DMS114 treated with DMSO at 0.1 percent for 48 hours (cell line): Measurements from ENCODE around the gene CFAP157.

Source experiments
- DNase-seq: peaks from one replicate; lab custom pipeline; 2025; ENCODE audit not compliant: unreplicated experiment; lab: John Stamatoyannopoulos, UW

The CFAP157 gene

DNA sequence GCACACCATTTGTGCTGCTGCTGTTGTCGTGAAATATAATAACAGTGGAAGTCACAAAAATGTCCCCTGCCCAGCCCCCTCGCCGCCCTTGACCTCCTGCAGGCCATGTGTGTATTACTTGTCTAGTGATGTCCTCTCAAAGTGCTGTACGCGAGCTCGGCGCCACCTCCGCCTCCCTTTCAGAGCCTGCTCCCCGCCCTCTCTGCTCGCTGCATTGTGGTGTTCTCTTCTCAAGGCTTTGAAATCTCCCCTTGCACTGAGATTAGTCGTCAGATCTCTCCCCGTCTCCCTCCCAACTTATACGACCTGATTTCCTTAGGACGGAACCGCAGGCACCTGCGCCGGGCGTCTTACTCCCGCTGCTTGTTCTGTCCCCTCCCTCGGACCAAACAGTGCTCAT, 14.7 kb upstream of the CFAP157 start:
- no peak for DNase-seq

DNA sequence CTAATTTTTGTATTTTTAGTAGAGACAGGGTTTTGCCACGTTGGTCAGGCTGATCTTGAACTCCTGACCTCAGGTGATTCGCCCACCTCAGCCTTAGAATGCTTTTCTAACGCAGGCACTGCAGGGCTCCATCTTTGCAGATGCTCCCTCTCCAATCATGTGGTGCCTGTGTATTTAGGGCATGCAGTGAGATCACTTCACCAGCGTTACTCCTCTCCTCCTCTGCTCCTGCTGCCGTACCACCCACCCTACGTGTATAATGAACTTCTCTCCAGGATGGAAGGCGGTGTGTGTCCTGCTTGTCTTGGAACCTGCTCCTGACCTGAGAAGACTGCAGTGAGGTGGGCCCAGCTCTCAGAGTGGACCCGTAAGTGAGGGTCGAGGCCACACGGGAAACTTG, 13.6 kb upstream of the CFAP157 start:
- no peak for DNase-seq

DNA sequence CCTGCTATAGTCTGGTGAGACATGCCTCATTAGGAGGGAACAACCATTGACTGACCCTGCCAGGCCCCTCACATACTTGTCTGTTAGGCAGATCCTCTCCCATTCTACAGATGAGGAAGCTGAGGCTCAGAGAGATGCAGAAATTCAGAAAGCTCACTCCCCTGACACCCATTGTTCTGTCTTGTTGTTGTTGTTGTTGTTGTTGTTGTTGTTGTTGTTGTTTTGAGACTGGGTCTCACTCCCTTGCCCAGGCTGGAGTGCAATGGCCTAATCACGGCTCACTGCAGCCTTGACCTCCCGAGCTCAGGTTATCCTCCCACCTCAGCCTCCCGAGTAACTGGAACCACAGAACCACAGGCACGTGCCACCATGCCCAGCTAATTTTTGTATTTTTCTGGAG, 13.1 kb upstream of the CFAP157 start:
- no peak for DNase-seq

DNA sequence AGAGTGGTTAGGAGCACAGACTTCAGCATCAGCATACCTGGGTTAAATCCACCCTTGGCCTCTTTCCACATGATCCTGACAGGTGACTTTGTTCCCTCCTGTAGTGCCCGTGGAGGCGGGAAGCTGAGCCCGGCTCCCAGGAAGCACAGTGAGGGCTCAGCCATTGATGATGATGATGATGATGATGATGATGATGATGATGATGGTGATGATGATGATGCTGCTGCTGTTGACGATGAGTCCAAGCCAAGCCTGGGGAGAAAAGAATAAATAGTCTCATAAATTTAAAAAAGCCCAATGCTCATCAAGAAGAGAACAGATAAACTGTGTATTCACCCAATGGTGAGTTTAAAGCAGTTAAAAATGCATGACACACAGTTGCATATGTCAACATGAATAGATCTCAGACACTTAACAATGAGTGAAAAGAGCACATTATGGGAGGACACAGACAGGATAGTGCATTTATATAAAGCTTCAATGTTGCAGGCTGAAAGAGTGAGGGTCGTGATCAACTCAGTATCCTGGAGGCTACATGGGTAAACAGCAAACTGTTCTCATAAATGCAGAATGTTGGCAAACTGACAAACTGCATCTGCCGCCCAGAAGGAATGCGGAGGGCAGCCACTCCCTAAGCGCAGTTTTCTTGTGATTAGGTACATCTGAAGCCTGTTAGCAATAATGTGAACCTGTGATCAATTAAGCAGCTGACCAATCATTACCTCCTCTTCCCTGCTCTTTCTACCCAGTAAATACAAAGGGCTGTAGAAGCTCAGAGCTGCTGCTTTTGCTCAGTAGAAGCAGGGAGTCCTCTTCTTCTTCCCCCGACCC, 11.7 kb upstream of the CFAP157 start:
- DNase-seq, result no peak

DNA sequence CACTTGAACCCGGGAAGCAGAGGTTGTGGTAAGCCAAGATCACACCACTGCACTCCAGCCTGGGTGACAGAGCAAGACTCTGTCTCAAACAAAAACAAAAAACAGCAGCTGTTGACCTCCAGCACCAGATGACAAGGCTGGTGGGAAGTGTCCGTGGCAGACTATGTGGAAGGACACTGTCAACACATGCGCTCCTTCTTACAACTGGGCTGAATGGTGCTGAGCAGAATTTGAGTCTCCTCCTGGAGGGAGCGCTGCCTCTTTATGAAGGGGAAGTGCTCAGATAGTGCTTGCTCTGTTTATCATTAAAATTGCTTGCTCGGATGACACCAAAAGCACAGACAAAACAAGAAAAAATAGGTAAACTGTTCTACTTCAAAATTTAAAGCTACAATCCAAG, 9.2 kb upstream of the CFAP157 start:
- no peak for DNase-seq

DNA sequence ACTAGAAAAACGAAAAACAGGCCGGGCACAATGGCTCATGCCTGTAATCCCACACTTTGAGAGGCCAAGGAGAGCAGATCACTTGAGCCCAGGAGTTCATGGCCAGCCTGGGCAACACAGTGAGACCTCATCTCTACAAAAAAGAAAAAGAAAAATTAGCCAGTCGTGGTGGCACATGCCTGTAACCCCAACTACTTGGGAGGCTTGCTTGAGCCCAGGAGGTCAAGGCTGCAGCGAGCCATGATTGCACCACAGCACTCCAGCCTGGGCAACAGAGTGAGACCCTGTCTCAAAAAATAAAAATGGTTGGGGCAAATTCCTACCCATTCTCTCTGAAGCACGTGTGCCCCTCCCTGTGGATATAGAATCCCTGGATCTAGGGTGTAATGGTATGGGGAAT, 8.4 kb upstream of the CFAP157 start:
- no peak for DNase-seq

DNA sequence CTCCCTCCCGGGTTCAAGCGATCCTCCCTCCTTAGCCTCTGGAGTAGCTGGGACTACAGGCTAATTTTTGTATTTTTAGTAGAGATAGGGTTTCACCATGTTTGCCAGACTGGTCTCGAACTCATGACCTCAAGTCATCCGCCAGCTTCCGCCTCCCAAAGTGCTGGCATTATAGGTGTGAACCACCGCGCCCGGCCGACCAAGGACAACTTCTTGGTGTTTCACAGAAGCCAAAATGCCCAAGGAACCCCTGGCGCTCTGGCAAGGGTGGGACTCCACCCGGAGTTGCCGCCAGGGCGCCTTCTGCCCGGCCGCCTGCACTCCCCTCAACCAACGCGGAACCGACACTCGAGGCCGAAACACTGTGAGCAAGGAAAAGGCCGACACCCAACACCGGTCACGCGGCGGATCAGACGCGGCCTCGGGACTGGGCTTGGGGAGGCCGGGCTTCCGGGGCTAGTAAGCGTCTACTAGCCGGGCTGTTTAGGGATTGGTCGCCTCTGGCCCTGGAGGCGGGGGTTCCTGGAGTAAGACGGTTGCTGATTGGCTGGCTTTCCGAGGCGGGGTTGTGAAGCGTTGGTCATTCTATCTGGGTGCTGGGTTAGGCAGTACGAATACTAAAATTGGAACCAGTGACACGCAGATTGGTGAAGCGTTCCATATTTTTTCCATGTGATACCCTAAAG, 7.7 kb upstream of the CFAP157 start:
- peak; percentile 82 for DNase-seq

DNA sequence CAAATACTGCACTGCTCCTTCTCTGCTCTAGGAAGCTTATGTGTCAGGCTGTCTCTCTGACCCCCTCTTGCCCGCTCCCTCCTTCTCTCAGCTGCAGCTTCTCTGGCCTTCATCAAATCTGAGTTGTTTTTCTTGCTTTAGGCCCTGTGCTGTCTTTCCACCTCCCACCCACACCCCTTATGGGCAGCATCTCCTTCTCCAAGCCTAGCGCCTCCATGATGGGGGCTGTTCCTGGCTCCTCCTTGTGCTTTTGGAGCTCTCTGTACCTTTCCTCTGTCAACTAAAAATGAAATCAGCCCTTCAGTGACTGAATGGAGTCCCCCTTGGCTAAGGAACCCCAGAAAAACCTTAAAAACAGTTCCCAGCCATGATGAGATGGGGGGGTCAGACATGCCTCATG, 6.6 kb upstream of the CFAP157 start:
- DNase-seq, result no peak

DNA sequence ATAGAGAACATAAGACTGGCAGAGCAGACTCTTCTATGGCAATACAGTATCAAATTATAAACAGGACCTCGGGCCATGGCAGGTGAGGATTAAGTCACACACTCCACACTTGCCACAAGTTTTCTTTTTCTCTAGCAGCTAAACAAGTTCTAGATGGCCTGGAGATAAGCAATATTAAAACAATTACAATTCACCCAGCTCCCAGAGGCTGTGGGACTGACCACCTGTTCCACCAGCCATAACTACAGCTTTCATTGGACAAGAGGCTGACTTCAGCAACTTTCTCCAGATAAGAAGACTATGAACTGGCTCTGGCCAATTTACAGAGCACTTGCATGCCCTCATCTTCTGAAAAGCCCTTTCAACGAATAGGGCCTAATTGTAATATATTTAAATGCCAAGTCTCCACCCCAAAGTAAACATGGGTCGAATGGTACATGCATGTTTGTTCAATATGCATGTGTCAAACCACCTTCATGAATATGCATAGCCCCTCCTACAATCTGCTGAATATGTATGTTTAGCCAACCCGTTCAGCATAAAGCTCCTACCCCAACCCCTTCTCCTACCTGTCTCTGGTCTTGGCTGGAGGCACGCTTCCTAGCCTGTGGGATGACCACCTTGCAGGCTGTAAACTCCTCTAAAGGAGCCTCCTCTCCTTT, 6.1 kb upstream of the CFAP157 start:
- no peak for DNase-seq

DNA sequence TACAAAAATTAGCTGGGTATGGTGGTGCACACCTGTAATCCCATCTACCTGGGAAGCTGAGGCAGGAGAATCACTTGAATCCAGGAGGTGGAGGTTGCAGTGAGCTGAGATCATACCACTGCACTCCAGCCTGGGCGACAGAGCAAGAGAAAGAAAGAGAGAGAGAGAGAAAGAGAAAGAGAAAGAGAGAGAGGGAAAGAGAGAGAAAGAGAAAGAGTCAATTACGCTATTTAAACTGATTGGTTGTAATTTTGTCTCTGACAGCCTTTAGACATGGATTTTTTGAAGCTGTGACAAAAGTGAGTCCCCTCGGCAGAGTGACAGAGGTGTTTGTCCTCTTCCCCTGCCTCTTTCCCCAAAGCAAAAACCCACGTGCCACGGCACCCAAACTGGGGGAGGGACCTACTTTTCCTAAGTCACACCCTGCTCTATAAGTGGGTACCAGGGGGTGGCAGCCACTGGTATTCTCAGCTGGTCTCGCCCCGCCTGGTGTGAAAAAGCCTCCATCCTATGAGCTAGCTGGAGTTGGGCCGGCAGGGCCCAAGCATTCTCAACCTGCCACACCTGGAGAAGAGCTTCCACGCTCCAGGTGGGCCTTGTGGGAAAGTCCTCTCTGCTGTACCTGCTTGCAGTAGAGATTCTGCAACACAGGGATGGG, 3.4 kb upstream of the CFAP157 start:
- DNase-seq, result no peak

DNA sequence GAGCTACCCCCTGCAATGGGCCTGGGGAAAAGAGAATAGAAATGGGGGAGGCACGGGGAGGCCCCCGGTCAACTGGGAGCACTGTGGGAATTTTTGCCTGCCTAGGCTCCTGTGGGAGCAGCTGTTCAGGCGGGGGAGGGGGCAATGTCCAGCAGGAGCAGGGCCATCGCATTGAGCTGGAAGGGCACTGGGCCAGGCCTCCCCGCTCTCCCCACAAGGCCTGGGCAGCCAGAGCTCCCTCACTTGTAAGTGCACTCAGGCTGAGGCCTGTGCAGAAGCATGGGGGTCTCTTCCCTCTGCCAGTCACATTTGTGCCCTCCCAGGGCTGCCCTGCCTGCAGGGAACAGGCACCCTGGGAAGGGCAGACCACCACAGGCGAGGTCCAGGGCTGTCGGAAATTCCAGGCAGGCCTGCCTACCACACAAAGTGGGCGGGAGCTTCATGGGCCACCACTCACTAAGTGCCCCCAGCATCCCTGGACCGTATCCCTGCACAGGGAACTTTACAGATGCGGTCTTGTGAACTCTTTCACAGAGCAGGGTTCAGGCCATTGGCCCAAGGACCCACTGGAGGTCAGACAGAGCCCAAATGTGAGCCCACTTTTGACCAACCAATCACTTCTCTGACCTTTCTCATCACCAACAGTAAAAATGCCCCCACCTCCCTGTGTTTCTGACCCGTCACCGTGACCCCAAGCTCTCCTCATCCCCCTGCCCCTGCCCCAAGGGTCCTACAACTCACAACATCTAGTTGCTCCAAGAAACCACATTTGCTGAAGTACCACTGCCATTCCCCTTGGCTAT, 1.0 kb upstream of the CFAP157 start:
- no peak for DNase-seq

DNA sequence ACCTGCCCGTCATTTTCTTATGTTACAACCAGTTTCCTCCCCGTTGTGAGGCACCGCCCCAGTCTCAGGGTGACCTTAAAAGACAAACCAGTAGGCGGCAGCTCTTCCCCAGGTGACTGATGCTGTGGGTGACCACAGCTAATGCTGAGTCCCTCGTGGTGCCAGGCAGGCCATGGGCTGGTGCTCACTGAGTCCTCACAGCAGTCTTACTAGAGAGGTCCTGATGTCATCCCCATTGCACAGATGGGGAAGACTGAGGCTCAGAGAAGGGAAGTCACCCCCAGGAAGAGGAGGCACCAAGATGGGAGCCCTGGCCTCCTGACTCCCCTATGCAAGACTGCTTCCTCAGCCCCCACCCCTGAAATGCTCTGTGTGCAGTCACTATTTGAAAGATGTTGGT, 978 bp downstream of the CFAP157 start:
- no peak for DNase-seq

DNA sequence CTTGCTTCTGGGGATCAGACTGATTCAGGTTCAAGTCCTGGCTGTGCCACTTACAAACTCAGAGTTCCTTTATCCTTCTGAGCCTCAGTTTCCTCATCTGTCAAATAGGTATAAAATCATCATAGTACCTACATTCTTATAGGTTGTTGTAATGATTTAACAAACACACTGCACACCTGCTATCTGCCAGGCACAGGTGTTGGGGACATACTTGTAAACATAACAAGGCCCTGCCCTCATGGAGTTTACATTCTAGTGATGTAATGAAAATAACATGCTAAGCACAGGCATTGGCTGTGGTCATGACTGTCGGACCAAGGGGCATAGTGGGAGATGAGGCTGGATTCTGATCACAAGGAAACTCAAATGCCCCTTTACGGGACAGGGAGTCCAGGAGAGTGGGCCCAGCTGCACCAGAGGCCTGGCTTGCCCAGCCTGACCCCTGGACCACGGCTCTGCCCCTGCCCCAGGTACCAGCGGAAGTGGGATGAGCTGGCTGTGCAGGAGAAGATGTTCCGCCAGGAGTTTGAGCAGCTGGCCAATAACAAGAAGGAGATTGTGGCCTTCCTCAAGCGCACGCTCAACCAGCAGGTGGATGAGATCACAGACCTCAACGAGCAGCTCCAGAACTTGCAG, 2.3 kb downstream of the CFAP157 start:
- DNase-seq, result no peak

DNA sequence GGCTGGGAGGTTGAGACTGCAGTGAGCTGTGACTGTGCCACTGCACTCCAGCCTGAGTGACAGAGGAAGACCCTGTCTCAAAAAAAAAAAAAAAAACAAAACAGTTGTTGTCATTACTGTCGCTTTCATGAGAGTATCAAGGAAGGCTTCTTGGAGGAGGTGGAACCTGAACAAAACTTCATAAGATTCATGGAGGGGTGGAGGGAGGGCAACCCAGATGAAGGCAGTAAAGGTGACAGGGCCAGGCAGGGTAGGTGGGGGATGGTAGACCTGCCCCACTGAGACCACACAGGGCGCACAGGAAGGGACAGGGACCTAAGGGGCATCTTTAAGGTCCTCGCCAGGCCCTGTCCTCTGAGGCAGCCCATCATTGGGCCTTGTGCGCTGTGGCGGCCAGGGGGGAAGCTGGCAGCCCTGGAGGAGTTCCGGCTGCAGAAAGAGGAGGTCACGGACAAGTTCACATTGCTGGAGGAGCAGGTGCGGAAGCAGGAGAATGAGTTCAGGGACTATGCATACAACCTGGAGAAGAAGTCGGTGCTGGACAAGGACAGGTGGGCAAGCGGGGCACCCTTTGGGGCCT, 3.5 kb downstream of the CFAP157 start:
- DNase-seq, result no peak

DNA sequence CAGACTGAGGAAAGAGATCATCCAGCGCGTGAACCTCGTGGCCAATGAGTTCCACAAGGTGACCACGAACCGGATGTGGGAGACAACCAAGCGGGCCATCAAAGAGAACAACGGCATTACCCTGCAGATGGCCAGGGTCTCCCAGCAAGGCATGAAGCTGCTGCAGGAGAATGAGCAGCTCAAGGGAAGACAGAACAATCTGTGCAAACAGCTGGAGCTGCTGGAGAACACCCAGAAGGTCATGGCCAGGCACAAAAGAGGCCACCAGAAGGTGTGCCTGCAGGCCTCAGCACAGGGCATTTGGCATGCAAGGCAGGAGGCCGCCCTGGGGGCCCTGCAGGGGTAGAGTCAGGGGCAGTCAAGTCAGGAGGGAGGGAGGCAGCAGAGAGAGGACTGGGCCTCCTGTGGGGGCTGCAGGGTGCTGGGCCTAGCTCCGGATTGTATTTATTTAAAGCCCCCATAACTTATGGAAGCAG, 4.5 kb downstream of the CFAP157 start:
- no peak for DNase-seq

DNA sequence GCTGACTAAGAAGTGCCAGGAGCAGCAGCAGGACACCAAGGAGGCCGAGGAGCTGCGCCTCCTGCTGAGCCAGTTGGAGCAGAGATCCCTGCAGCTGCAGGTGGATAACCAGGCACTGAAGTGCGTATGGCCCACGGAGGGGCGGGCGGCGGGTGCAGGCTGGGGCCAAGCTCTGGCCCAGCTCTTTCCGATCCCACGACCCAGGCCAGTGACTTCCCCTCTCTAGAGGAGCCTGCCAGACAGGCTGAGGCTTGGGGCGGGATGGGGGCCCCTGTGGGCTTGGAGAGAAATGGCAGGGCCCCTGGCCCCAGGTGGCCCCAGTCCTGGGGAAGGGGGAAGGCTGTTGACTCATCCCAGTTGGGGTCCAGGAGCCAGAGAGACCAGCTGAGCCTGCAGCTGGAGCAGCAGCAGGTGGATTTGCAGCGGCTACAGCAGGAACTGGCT, 5.1 kb downstream of the CFAP157 start:
- DNase-seq, result no peak

DNA sequence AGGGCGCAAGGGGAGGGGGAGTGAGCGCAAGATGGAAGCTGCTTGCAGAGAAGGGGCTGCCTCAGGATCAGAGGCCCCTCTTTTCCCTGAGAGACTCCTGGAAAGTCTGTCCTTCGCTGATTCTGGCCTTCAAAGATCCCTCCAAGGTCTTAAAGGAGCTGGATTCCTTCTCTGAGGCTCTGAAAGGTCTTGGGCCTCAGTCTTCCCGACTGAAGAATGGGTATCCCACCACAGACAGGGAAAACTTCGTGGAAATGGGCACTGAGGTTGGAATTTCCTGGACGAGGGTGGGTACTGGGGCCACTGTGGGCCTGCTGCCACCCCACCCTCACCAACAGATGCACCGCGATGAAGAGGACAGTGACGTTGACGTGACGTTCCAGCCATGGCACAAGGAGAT, 5.6 kb downstream of the CFAP157 start:
- no peak for DNase-seq

DNA sequence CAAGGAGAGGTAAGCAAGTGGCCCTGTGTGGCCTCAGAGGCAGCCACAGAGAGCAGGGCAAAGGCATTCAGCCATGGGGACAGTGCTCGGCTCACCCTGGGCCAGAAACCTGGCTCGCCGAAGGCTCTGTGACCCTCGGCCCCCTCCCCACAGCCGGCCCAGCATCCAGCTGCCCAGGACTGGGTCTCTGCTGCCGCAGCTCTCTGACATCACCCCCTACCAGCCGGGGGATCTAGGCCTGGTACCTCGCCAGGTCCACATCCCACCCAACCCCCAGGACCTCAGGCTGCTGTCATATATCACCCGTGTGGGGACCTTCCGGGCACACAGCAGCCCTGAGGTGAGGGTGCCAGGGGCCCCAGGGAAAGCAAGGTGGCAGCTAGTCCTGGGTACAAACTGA, 6.1 kb downstream of the CFAP157 start:
- no peak for DNase-seq

DNA sequence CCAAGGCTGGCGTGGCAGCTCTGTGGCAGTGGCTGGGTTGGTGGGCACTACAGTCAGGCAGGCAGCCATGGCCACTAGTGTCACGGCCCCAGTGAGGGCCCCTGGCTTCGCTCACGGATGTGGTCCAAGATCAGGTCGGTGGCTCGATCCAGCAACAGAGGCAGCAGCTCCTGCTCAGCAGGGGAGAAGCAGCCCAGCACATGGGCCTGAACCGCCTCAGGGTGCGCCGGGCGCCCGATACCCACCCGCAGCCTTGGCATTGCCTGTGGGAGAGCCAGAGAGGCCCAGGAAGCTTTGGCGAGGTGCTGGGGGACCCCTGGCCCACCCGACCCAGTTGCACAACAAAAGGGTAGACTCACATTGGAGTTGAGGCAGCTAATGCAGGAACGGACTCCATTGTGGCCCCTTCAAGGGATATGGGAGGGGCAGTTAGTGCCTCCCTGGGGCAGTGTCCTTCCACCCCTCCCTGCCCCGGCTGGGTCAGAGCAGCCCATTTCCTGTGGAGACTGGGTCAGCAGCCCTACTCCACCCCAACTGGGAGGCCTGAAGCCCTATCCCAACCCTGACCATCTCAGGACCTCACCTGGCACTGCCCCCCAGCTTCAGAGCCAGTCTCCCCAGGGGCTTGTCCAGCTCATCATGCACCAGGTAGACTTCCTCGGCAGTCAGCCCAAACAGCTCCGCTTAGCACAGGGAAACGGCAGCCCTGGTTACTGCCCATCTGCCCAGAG, 7.4 kb downstream of the CFAP157 start:
- DNase-seq, result no peak
